ENCODE measurements around the gene GJA3.

GJA3 gene

GRCh38 chr13:20127562-20128458, 33.0 kb downstream of the GJA3 start:
- peak; percentile 17 for DNase-seq (ENCODE audit: low read depth)

DNA sequence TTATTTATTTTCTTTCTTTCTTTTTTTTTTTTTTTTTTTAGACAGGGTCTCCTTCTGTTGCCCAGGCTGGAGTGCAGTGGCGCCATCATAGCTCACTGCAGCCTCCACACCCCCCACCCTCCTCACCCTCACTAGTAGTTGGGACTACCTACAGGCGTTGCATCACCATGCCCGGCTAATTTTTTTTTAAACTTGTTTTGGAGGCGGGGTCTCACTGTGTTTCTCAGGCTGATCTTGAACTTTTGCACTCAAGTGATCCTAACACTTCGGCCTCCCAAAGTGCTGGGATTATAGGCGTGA, 33.6 kb downstream of the GJA3 start:
- no peak for DNase-seq (ENCODE audit: low read depth)

DNA sequence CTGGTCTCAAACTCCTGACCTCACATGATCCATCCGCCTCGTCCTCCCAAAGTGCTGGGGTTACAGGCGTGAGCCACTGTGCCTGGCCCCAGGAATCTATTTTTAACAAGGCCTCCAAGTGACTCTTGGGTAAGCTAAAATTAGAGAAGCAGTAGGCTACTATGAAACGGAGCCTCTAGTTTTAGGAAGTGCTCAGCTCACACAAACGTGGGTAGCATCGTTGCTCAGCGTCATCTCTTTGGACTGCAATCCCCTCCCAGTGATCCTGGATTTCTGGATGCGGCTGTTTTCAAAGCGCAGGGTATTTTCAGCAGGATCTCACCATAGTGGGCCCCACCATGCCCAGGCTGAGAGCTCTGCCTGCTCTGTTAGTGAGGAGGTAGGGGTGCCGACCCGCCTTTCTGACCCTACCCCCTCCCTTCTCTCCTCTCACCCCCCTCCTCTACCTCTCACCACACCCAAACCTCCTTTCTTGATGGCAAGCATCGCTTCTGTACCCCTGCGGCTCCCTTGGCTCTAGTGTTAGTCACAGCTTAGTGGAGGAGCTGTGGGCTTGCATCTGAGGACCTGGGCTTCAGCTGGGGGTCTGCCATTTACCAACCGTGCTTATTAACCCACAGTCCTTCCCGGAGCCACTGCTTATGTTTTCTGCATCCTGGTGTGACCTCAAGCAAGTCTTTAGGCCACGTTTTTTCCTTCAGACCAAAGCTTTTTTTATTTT, 34.2 kb downstream of the GJA3 start:
- DNase-seq (ENCODE audit: low read depth), result no peak

- DNase-seq (ENCODE audit: low read depth), result no peak
Measured at GRCh38 chr13:20125783-20126165, 35.1 kb downstream of the GJA3 start.

- no peak for DNase-seq (ENCODE audit: low read depth)
Measured at GRCh38 chr13:20125129-20125782, 35.6 kb downstream of the GJA3 start.

GRCh38 chr13:20124303-20124702, 36.5 kb downstream of the GJA3 start:
- DNase-seq (ENCODE audit: low read depth), result no peak

DNA sequence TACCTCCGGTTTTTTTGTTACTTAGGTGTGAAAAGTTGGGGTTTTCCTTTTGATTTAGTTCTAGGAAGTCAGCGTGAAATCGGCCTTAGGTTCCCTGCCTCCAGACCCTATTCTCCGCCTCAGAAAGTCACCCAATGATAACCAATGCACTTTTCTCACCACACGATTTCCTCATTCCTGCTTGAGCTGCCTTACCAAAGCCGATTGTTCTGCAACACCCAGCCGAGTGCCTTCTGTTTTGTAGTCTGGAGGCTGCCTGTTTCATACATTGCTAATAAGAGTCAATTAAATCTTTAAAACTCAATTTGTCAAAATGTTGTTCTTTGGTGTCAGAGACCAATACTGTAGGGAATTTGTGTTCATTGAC, 39.7 kb downstream of the GJA3 start:
- DNase-seq (ENCODE audit: low read depth), result no peak

- DNase-seq (ENCODE audit: low read depth), result no peak
Measured at GRCh38 chr13:20119960-20120359, 40.9 kb downstream of the GJA3 start.

DNA sequence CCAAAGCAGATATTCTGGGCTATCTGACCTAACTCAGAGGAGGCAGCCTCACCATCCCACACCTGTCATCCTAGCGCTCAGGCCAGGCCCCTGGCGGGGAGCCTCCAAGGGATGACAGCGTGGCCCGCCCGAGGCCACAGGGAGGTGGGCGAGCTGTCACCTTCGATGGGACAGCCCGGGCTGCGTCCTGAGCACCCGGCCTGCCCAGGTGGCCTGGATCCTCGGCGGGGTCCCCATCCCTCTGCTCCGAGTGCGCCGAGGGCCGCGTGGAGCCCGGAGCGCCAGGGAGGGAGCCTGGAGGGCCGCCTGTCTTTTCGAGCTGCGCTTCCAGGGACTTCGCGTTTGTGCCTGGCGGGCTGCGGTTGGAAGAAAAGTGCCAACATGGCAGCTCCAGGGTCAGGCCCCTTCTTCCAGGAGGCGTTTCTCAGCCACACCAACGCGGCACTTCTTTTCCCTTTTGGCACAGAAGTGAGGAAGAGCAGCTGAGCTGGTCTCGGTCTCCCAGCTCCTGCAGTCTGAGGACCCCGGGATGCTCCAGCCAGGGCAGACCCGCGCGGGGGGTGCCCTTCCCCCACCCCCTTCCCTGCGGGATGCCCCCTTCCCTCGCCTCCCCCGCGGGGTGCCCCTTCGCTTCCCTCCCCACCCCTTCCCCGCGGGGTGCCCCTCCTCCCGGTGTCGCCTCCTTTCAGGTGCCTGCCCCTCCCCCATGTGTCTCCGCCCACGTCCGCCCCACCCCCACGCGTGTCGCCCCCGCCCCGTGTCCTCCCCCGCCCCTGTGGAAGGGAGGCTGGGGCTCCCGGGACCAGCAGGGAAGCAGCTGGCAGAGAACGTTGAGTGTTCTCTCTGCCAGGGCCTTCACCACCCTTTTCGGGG, 42.3 kb downstream of the GJA3 start:
- peak; percentile 16 for DNase-seq (ENCODE audit: low read depth)

DNA sequence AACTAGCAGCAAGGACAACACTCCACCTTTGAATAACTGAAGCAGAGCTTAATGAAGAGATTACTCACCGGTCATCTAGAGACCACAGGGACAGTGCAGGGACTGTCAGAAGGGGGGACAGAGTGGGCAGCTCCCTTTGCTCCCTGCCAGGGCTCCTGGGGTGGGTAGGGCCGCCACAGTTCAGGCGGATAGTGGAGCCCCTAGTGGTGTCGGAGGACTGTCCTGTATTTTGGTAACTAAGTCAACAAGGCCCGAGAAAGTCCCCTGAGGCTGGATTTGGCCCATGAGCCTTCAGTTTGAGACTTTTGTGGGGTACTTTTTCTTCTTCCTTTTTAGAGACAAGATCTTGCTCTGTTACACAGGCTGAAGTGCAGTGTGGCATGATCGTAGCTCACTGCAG, 44.6 kb downstream of the GJA3 start:
- DNase-seq (ENCODE audit: low read depth), result no peak

- no peak for DNase-seq (ENCODE audit: low read depth)
Measured at GRCh38 chr13:20114066-20114610, 46.7 kb downstream of the GJA3 start.

DNA sequence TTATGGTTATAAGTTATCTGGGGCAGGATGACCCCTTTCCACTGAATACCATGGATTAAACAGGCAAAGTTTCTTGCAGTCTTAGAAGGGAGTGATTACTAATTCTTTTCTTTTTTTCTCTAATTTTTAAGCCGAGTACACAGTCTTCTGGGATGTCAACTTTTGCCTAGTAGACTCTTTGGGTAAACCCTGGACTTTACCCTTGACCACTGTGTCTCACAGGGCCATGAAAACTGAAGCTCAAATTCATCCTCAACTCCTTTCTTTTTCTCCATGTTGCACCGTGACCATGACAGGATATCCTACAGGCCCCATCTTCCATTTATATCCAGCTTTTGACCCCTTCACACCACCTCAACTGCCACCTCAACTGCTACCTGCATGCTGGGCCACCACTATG, 51.8 kb downstream of the GJA3 start:
- DNase-seq (ENCODE audit: low read depth), result no peak

- no peak for DNase-seq (ENCODE audit: low read depth)
Measured at GRCh38 chr13:20106742-20107141, 54.1 kb downstream of the GJA3 start.

GRCh38 chr13:20105161-20105689, 55.6 kb downstream of the GJA3 start:
- no peak for DNase-seq (ENCODE audit: low read depth)

DNA sequence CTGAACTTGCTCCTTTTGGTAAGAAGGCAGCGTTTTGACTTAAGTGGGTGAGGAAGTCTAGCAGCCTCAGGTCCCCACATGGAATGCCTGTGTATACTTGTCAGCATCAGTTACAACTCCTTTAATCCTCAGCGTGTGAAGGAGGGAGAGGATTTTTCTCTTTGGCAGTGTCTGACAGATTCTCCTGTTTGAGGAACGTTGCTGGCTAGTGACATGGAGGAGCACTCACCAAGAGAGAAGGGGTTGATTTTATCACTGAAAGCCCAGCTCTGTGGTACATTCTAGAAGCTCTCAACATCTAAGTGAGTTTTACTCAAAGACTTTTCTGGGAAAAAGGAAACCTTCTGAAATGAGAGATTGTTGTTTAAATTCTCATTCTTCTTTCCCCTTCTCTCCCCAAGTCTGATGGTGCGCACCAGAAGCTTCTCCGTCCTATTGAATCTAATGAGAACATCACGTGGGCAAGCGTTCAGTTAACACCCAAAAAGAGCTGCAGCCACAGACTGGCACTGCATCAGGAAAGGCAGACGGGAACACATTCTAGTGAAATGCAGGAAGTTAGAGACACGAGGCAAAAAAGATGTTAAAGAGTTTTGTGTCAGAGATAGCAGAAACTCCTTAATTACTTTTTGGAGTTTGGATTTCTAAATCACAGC, 58.2 kb downstream of the GJA3 start:
- DNase-seq (ENCODE audit: low read depth), result no peak

GRCh38 chr13:20101467-20102316, 59.2 kb downstream of the GJA3 start:
- DNase-seq (ENCODE audit: low read depth), result no peak

DNA sequence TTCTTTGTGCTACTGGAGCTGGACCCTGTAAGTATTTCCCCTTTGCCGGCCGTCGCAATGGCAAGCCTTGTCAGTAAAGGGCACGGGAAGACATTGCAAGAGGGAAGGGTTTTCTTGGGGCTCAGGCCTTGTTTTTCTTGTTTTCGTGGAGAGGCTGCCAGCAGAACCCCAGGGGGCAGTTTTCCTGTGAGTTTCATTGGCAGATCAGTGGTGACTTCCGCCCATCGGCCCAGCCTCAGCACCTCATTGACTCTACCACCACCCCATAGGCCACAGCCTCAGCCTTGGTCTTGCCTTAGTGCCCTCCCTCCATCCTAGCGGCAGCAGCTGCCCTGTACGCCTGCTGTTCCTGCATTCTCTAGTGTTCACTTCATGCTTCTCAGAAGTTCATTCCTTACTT, 61.5 kb downstream of the GJA3 start:
- DNase-seq (ENCODE audit: low read depth), result no peak

- no peak for DNase-seq (ENCODE audit: low read depth)
Measured at GRCh38 chr13:20093951-20094350, 66.9 kb downstream of the GJA3 start.

DNA sequence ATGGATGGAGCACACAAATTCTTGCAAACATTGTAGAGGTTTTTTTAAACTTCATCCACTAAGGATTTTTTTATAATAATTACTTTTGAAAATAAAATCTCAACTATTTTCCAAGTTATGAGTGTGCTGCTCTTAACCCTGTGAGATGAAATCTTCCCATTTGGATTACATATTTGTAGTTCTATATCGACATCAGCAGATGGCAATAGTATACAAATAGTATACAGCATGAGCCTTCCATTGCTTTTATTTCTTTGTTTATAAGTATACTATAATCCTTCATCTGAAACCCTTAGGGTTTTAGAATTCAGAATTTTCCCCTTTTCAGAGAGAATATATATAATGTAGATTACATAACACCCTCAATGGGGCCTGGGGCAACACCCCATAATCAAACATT, 70.5 kb downstream of the GJA3 start:
- no peak for DNase-seq (ENCODE audit: low read depth)
